H1 (cell line): ENCODE data around the gene NHP2. TPM values are rescaled to one million over a fixed set of nuclear protein-coding genes. Genes with fewer than 3 reads are reported as not detected.
A peak's percentile ranks its signal among the peaks of the same experiment; 100 is the strongest.

ENCODE experiments used
- CTCF ChIA-PET: fragments of 300-600 bp; sonication (Branson Sonifier 250); formaldehyde crosslinking; loops from one replicate; lab custom pipeline; 2021; ENCODE audit not compliant: partially characterized antibody; lab: Charles Lee
- POLR2A ChIA-PET: fragments of 300-600 bp; sonication (Branson Sonifier 250); formaldehyde crosslinking; loops from one replicate; lab custom pipeline; 2021; ENCODE audit warnings: inconsistent platforms; ENCODE audit not compliant: partially characterized antibody; lab: Charles Lee
- DNase-seq, 2 experiments: peaks; one replicate each; pipeline versions ENCODE4 v3.0.0 to v3.0.0-alpha.2; 2010 to 2022; ENCODE audit warnings: low spot score in 2 of 2, low read depth in 1 of 2, mixed read lengths in 1 of 2
- FAIRE-seq: peaks from 2 replicates; lab custom pipeline; 2011; peaks lifted over from hg19 to GRCh38; lab: Jason Lieb, UNC
- H2AFZ ChIP-seq: 2 replicates; pipeline ENCODE4 v1.8.1; 2012; ENCODE audit warnings: low read length, inconsistent platforms
- H2AK5ac ChIP-seq: 2 replicates; pipeline ENCODE4 v1.6.1; 2013; ENCODE audit warnings: low read depth, low read length
- H2BK120ac ChIP-seq: replicated peaks from 2 replicates; pipeline ENCODE3; 2013; ENCODE audit warnings: low read depth, low read length, inconsistent platforms
- H2BK12ac ChIP-seq: 2 replicates; pipeline ENCODE4 v1.6.1; 2013; ENCODE audit warnings: low read depth, low read length
- H2BK15ac ChIP-seq: 2 replicates; pipeline ENCODE4 v1.6.1; 2013; ENCODE audit warnings: low read length
- H2BK20ac ChIP-seq: 2 replicates; pipeline ENCODE4 v1.6.1; 2013; ENCODE audit warnings: low read length
- H2BK5ac ChIP-seq: 2 replicates; pipeline ENCODE4 v1.6.1; 2013; ENCODE audit warnings: low read depth, low read length
- H3K14ac ChIP-seq: 2 replicates; pipeline ENCODE4 v1.6.1; 2013; ENCODE audit warnings: inconsistent platforms; ENCODE audit not compliant: insufficient read length
- H3K18ac ChIP-seq: 2 replicates; pipeline ENCODE4 v1.6.1; 2013; ENCODE audit warnings: low read length; ENCODE audit errors: extremely low read depth
- H3K23ac ChIP-seq: 2 replicates; pipeline ENCODE4 v1.6.1; 2013; ENCODE audit warnings: inconsistent platforms; ENCODE audit not compliant: insufficient read length
- H3K23me2 ChIP-seq: 2 replicates; pipeline ENCODE4 v1.6.1; 2013; ENCODE audit warnings: low read depth, low read length
- H3K27ac ChIP-seq: 2 replicates; pipeline ENCODE4 v1.6.1; 2011; ENCODE audit warnings: low read depth, low read length, inconsistent platforms
- H3K27me3 ChIP-seq, 4 experiments: replicated peaks in 1 of 4; 1 replicate in 1 of 4; 2 replicates in 3 of 4; pipeline versions ENCODE4 v1.6.1 to v1.8.1; 2011 to 2013; ENCODE audit warnings: low read length in 3 of 4, mild to moderate bottlenecking in 3 of 4, inconsistent platforms in 2 of 4, mixed read lengths in 2 of 4, moderate library complexity in 1 of 4; ENCODE audit not compliant: control insufficient read depth in 3 of 4, insufficient read depth in 3 of 4; ENCODE audit errors: extremely low read depth in 1 of 4
- H3K36me3 ChIP-seq, 4 experiments: 2 replicates each; pipeline versions ENCODE4 v1.6.1 to v1.8.1; 2011 to 2013; ENCODE audit warnings: mild to moderate bottlenecking in 4 of 4, low read length in 3 of 4, moderate library complexity in 2 of 4, control low read depth in 1 of 4, inconsistent platforms in 1 of 4; ENCODE audit not compliant: insufficient read depth in 4 of 4, control insufficient read depth in 2 of 4
- H3K4ac ChIP-seq: replicated peaks from 2 replicates; pipeline ENCODE3; 2013; ENCODE audit warnings: low read length, low read depth, mixed read lengths, inconsistent platforms; ENCODE audit not compliant: insufficient read length
- H3K4me1 ChIP-seq, 4 experiments: replicated peaks in 1 of 4; 1 replicate in 1 of 4; 2 replicates in 3 of 4; pipeline versions ENCODE4 v1.6.1 to v1.8.1; 2011 to 2013; ENCODE audit warnings: low read length in 3 of 4, inconsistent platforms in 2 of 4, mixed read lengths in 1 of 4; ENCODE audit not compliant: insufficient read depth in 4 of 4, control insufficient read depth in 3 of 4
- H3K4me2 ChIP-seq, 2 experiments: 2 replicates each; pipeline versions ENCODE4 v1.6.1 to v1.8.1; 2011 to 2013; ENCODE audit warnings: low read depth in 2 of 2, low read length in 2 of 2, control low read depth in 1 of 2, inconsistent platforms in 1 of 2, mild to moderate bottlenecking in 1 of 2; ENCODE audit not compliant: insufficient read depth in 1 of 2
- H3K4me3 ChIP-seq, 4 experiments: fragments of 200-600, 300-600 bp in 1 of 4; sonication (generic), shearing (Covaris generic), sonication (Bioruptor Twin) in 1 of 4; 2 replicates each; pipeline versions ENCODE4 v1.5.1 to v1.8.1; 2011 to 2016; ENCODE audit warnings: low read length in 4 of 4, low read depth in 3 of 4, control low read depth in 2 of 4, inconsistent platforms in 2 of 4, mild to moderate bottlenecking in 2 of 4, mixed read lengths in 1 of 4, moderate library complexity in 1 of 4; ENCODE audit not compliant: insufficient read depth in 2 of 4; ENCODE audit errors: extremely low read depth in 1 of 4
- H3K56ac ChIP-seq: replicated peaks from 2 replicates; pipeline ENCODE3; 2013; ENCODE audit warnings: low read depth, mild to moderate bottlenecking, mixed read lengths, low read length, inconsistent platforms; ENCODE audit not compliant: insufficient read length
- H3K79me1 ChIP-seq: 2 replicates; pipeline ENCODE4 v1.6.1; 2013; ENCODE audit warnings: low read depth, low read length, control low read depth
- H3K79me2 ChIP-seq, 2 experiments: 2 replicates each; pipeline versions ENCODE4 v1.6.1 to v1.8.1; 2012 to 2013; ENCODE audit warnings: low read length in 2 of 2, mild to moderate bottlenecking in 2 of 2, inconsistent platforms in 1 of 2; ENCODE audit not compliant: insufficient read depth in 2 of 2, control insufficient read depth in 1 of 2
- H3K9ac ChIP-seq, 4 experiments: replicated peaks in 1 of 4; 1 replicate in 1 of 4; 2 replicates in 3 of 4; pipeline versions ENCODE4 v1.6.1 to v1.8.1; 2011 to 2013; ENCODE audit warnings: low read depth in 3 of 4, low read length in 3 of 4, control low read depth in 2 of 4, mild to moderate bottlenecking in 2 of 4, moderate library complexity in 2 of 4, inconsistent platforms in 1 of 4; ENCODE audit errors: extremely low read depth in 1 of 4
- H3K9me3 ChIP-seq, 2 experiments: 2 replicates each; pipeline versions ENCODE4 v1.6.1 to v1.8.1; 2012 to 2013; ENCODE audit warnings: mild to moderate bottlenecking in 2 of 2, moderate library complexity in 2 of 2, control low read depth in 1 of 2, inconsistent platforms in 1 of 2, low read depth in 1 of 2, low read length in 1 of 2, mixed read lengths in 1 of 2; ENCODE audit not compliant: insufficient read depth in 2 of 2
- H4K20me1 ChIP-seq, 2 experiments: replicated peaks in 1 of 2; 2 replicates each; pipeline versions ENCODE3 to v1.8.1; 2011 to 2013; ENCODE audit warnings: inconsistent platforms in 2 of 2, low read length in 2 of 2, mild to moderate bottlenecking in 1 of 2; ENCODE audit not compliant: insufficient read depth in 2 of 2, control insufficient read depth in 1 of 2
- H4K5ac ChIP-seq: 2 replicates; pipeline ENCODE4 v1.6.1; 2013; ENCODE audit warnings: low read length, low read depth, mixed read lengths, inconsistent platforms; ENCODE audit not compliant: insufficient read length
- H4K8ac ChIP-seq: 2 replicates; pipeline ENCODE4 v1.8.0; 2013; ENCODE audit warnings: mild to moderate bottlenecking, moderate library complexity, low read length, inconsistent platforms; ENCODE audit not compliant: insufficient read depth; ENCODE audit errors: extremely low read depth
- H4K91ac ChIP-seq: replicated peaks from 2 replicates; pipeline ENCODE3; 2013; ENCODE audit warnings: low read length, mixed read lengths, inconsistent platforms; ENCODE audit not compliant: insufficient read length
- ASH2L ChIP-seq: fragments of 200-600, 300-600 bp; sonication (generic); IDR thresholded peaks from one replicate; pipeline ENCODE4 v1.7.1; 2017; ENCODE audit warnings: low read length
- BACH1 ChIP-seq: IDR thresholded peaks from 2 replicates; pipeline ENCODE4 v1.6.1; 2012; ENCODE audit warnings: low read length, improper control_type of control experiment
- EZH2 ChIP-seq: fragments of 200-600 bp; sonication (generic); IDR thresholded peaks from 2 replicates; pipeline ENCODE4 v1.7.1; 2012; ENCODE audit warnings: low read depth, mild to moderate bottlenecking, moderate library complexity, low read length, inconsistent platforms; ENCODE audit not compliant: severe bottlenecking
- JUND ChIP-seq: IDR thresholded peaks from 2 replicates; pipeline ENCODE4 v1.6.1; 2011; ENCODE audit warnings: mild to moderate bottlenecking, improper control_type of control experiment, low read length
- KDM1A ChIP-seq: fragments of 200-600, 300-600 bp; sonication (generic); IDR thresholded peaks from 2 replicates; pipeline ENCODE4 v1.7.1; 2016; ENCODE audit warnings: mild to moderate bottlenecking, low read length, borderline replicate concordance
- MAFK ChIP-seq: IDR thresholded peaks from 2 replicates; pipeline ENCODE4 v1.6.1; 2012; ENCODE audit warnings: low read depth, mild to moderate bottlenecking, improper control_type of control experiment, low read length
- NANOG ChIP-seq: IDR thresholded peaks from 2 replicates; pipeline ENCODE4 v1.6.1; 2011; ENCODE audit warnings: low read length, low read depth, mild to moderate bottlenecking, inconsistent platforms; ENCODE audit not compliant: insufficient read depth, poor library complexity, severe bottlenecking
- POLR2AphosphoS5 ChIP-seq: IDR thresholded peaks from 2 replicates; pipeline ENCODE4 v1.6.1; 2011; ENCODE audit warnings: low read depth, low read length
- RXRA ChIP-seq: IDR thresholded peaks from 2 replicates; pipeline ENCODE4 v1.6.1; 2011; ENCODE audit warnings: low read depth, mild to moderate bottlenecking, low read length, moderate library complexity; ENCODE audit not compliant: insufficient read depth
- TBP ChIP-seq: IDR thresholded peaks from 2 replicates; pipeline ENCODE4 v1.6.1; 2011; ENCODE audit warnings: low read depth, low read length, improper control_type of control experiment
- WGBS, 2 experiments: shearing (Covaris generic) in 1 of 2; methylation state at CpG; one replicate each; pipeline versions ENCODE4 v1.1.6 to v1.1.7; 2013 to 2015; ENCODE audit warnings: low lambda C conversion rate in 2 of 2, mixed read lengths in 2 of 2, inconsistent platforms in 1 of 2, low coverage in 1 of 2, missing lambda C conversion rate in 1 of 2; ENCODE audit not compliant: insufficient replicate concordance in 2 of 2, insufficient coverage in 1 of 2, insufficient read length in 1 of 2; ENCODE audit errors: extremely low coverage in 1 of 2, missing lambda C conversion rate in 1 of 2; 5-methylcytosine and 5-hydroxymethylcytosine counted together
- polyA plus RNA-seq, 7 experiments: library from polyadenylated mRNA; depleted of rRNA in 3 of 7; stranded (reverse) in 5 of 7; unstranded in 2 of 7; fragments of >200 nt in 5 of 7; fragments of 200-250 nt in 2 of 7; gene quantifications; 1 replicate in 5 of 7; 2 replicates in 1 of 7; 4 replicates in 1 of 7; pipeline versions ENCODE4 v1.2.1 to v1.2.3, GENCODE V29; 2011 to 2013; ENCODE audit warnings: missing spikeins in 2 of 7, mixed read lengths in 2 of 7
- total RNA-seq: library from RNA; stranded (reverse); fragmentation: NEBNext Ultra II Directional; extraction: Animal tissue kit (Norgen Biotek cat#: 25700); gene quantifications from 2 replicates; pipeline ENCODE4 v1.2.1, GENCODE V29; 2021
- TF ChIP-seq, protein P1 (sequence below): IDR thresholded peaks from 2 replicates; pipeline ENCODE4 v1.6.1; 2011; ENCODE audit warnings: low read depth, mild to moderate bottlenecking, low read length; ENCODE audit not compliant: insufficient read depth

Gene NHP2
- total and polyA plus RNA-seq, 2 of the 8 experiments (the other 6 are each of a cell fraction or from before 2014, with no cell fraction given) = 241 to 263 TPM

DNA sequence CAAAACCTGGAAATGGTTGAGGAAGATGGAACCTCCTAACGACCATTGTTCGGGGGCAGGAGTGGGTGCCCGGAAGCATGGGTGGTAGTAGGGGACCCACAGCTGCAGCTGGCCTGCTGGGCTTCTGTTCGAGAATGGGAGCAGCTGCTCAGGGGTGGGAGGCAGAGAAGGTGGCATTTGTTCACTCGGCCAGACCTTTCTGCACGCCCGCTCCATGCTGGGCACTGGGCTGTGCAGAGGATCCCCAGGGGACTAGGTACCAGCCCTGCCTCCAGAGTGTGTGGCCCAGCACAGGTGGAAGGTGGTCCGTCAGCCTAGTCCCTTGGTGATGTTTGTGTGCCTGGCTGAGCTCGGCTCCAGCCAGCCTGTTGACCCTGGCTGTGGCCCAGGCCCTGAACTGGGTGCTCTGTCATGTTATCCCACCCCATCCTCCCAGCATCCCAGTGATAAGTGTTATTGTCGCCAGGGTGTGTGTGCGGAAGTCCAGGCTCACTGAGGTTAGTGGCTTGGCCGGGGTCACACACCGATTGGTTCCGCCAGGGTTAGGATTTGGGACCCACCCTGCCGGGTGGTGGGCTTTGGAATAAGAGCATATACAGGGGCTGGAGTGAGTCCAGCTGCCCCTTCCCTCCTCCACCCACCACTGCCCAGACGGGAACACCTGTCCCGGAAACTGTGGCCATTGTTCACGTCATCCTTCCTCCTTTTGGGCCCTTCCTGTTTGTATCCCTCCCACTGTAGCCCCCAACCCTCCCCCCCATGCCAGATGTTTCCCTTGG is 35.6 kb downstream of the NHP2 start:
- Histone ChIP-seq H2BK5ac (peak overlapping the region; percentile 93), H4K8ac (peak overlapping the region; percentile 9; the same call in 1 of the 2 replicates), H3K27ac (peak overlapping the region; percentile 33; the same call in 1 of the 2 replicates), H4K91ac (peak overlapping the region; percentile 91), H4K5ac (peak overlapping the region; percentile 39), H3K36me3 (peaks cover 9 to 25% (median 18%) of the 10 kb centered on the region in 4 experiments; a peak in 7 of 8 replicates), H3K18ac (peak overlapping the region; percentile 57; the same call in 1 of the 2 replicates), H2BK15ac (no peak overlapping the region), H4K20me1 (peaks cover 7 to 19% of the 10 kb centered on the region in 2 experiments), H3K79me2 (peaks cover 16 to 76% of the 10 kb centered on the region in 2 experiments; a peak in 3 of 4 replicates), H2AK5ac (peak overlapping the region; percentile 93; the same call in 1 of the 2 replicates), H3K14ac (no peak overlapping the region), H3K4me3 (no peak overlapping the region), H3K27me3 (no peaks in the 10 kb centered on the region), H2AFZ (no peak overlapping the region), H3K4ac (no peak overlapping the region), H3K56ac (no peak overlapping the region), H3K9me3 (no peaks in the 10 kb centered on the region), H3K4me2 (no peak overlapping the region), H3K23me2 (peaks cover 17% of the 10 kb centered on the region), H3K23ac (no peak overlapping the region), H3K79me1 (peaks cover 27% of the 10 kb centered on the region), H3K9ac (no peak overlapping the region), H3K4me1 (peaks cover 3 to 59% (median 35%) of the 10 kb centered on the region in 4 experiments), H2BK120ac (peak overlapping the region; percentile 38), H2BK20ac (peak overlapping the region; percentile 55; the same call in 1 of the 2 replicates), H2BK12ac (peak overlapping the region; percentile 98; the same call in 1 of the 2 replicates)
- CTCF ChIA-PET = interaction anchor here (0.6 to 12.9 kb wide), 6 partner anchors 11 to 179 kb away, joined by 3 to 189 read pairs (median 76); partner anchors contain the start of genes NHP2 and RMND5B
- FAIRE-seq (no peak), DNase-seq (no peak)
- whole genome bisulfite sequencing, 2 experiments = 93% methylated on average over 15 of the region's 18 CpGs; no CpG with 5 or more reads in 1 of the 2 experiments
- POLR2A ChIA-PET = interaction anchor here (0.6 to 40.7 kb wide), 5 partner anchors 2 to 673 kb away, joined by 3 to 1250 read pairs (median 6); partner anchors contain the start of genes N4BP3, NHP2 and RMND5B
- TF ChIP-seq JUND (no peak), BACH1 (no peak), ASH2L (no peak), KDM1A (no peak), MAFK (no peak), RXRA (no peak), EZH2 (no peak), TBP (no peak), POLR2AphosphoS5 (no peak; the same call in 1 of the 2 replicates), NANOG (no peak)
- TF ChIP-seq, protein P1, sequence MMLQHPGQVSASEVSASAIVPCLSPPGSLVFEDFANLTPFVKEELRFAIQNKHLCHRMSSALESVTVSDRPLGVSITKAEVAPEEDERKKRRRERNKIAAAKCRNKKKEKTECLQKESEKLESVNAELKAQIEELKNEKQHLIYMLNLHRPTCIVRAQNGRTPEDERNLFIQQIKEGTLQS = no peak
